Activated CD8-positive, alpha-beta T cell treated with anti-CD3 and anti-CD28 coated beads, Interleukin-2, amount 10 ng/mL, durations not matched to agents 7 days and 5 days (primary cell): ENCODE data around the gene PON1. TPM values are rescaled to one million over a fixed set of nuclear protein-coding genes. Genes with fewer than 3 reads are reported as not detected.

ENCODE experiments used
- ATAC-seq: fragments of 150-1000 bp; cut with Tn5 transposase; one replicate; pipeline ENCODE4 v1.10.0; 2021; ENCODE audit warnings: moderate library complexity
- CTCF ChIA-PET: fragments of 350-600 bp; sonication (Branson Sonifier 250); formaldehyde crosslinking; loops from one replicate; lab custom pipeline; 2021; ENCODE audit warnings: antibody characterized with exemption; lab: Charles Lee
- POLR2A ChIA-PET: fragments of 350-600 bp; sonication (Branson Sonifier 250); formaldehyde crosslinking; loops from one replicate; lab custom pipeline; 2021; ENCODE audit warnings: antibody characterized with exemption; lab: Charles Lee
- DNase-seq: peaks from one replicate; pipeline ENCODE4 v3.0.0-alpha.2; 2020
- H3K27ac Mint-ChIP-seq: one replicate; pipeline ENCODE4 v1.8.0; 2021; ENCODE audit warnings: mild to moderate bottlenecking, mixed read lengths
- H3K27me3 Mint-ChIP-seq: one replicate; pipeline ENCODE4 v1.8.0; 2021; ENCODE audit warnings: low read depth, mixed read lengths
- H3K36me3 Mint-ChIP-seq: one replicate; pipeline ENCODE4 v1.8.0; 2021; ENCODE audit warnings: low read depth, mixed read lengths
- H3K4me1 Mint-ChIP-seq: one replicate; pipeline ENCODE4 v1.8.0; 2021; ENCODE audit warnings: low read depth, mixed read lengths
- H3K4me3 Mint-ChIP-seq: one replicate; pipeline ENCODE4 v1.8.0; 2021; ENCODE audit warnings: mild to moderate bottlenecking, mixed read lengths
- H3K9me3 Mint-ChIP-seq: one replicate; pipeline ENCODE4 v1.8.0; 2022; ENCODE audit warnings: mixed read lengths; ENCODE audit not compliant: insufficient read depth
- total RNA-seq, 2 experiments: library from RNA; stranded (reverse); gene quantifications; one replicate each; pipeline ENCODE4 v1.2.3, GENCODE V29; 2021

PON1 gene
- total RNA-seq, 2 experiments from 2014 or later = not detected

- Mint-ChIP-seq H3K4me3 (no peak overlapping the region), H3K27ac (no peak overlapping the region), H3K27me3 (peaks cover 2% of the 10 kb centered on the region), H3K36me3 (no peaks in the 10 kb centered on the region), H3K4me1 (no peaks in the 10 kb centered on the region), H3K9me3 (no peaks in the 10 kb centered on the region)
- ATAC-seq = no peak
- DNase-seq = no peak
- CTCF ChIA-PET = no interaction called here
- POLR2A ChIA-PET = no interaction called here
Measured at GRCh38 chr7:95279417-95279816, 44.9 kb downstream of the PON1 start.

- Mint-ChIP-seq H3K36me3 (no peaks in the 10 kb centered on the region), H3K4me1 (no peaks in the 10 kb centered on the region), H3K27me3 (peaks cover 3% of the 10 kb centered on the region), H3K4me3 (no peak overlapping the region), H3K9me3 (no peaks in the 10 kb centered on the region), H3K27ac (no peak overlapping the region)
- CTCF ChIA-PET = no interaction called here
- DNase-seq (no peak), ATAC-seq (no peak)
- POLR2A ChIA-PET = no interaction called here
Measured at GRCh38 chr7:95276114-95276513, 48.2 kb downstream of the PON1 start.

GRCh38 chr7:95269640-95270039 lies 54.7 kb downstream of the PON1 start:
- H3K27ac Mint-ChIP-seq = no peak overlapping the region
- H3K9me3 Mint-ChIP-seq = no peaks in the 10 kb centered on the region
- ChIA-PET POLR2A (no interaction called here), CTCF (no interaction called here)
- peaks cover 3% of the 10 kb centered on the region for H3K27me3 Mint-ChIP-seq
- no peak overlapping the region for H3K4me3 Mint-ChIP-seq
- DNase-seq (no peak), ATAC-seq (no peak)
- H3K36me3 Mint-ChIP-seq = no peaks in the 10 kb centered on the region
- H3K4me1 Mint-ChIP-seq = no peaks in the 10 kb centered on the region

- ChIA-PET CTCF (no interaction called here), POLR2A (no interaction called here)
- ATAC-seq = no peak
- DNase-seq = no peak
- H3K9me3 Mint-ChIP-seq = no peaks in the 10 kb centered on the region
- no peaks in the 10 kb centered on the region for H3K36me3 Mint-ChIP-seq
- H3K27me3 Mint-ChIP-seq = peaks cover 4% of the 10 kb centered on the region
- H3K4me1 Mint-ChIP-seq = no peaks in the 10 kb centered on the region
- H3K4me3 Mint-ChIP-seq = no peak overlapping the region
- no peak overlapping the region for H3K27ac Mint-ChIP-seq
Measured at GRCh38 chr7:95267754-95268153, 56.6 kb downstream of the PON1 start.

- ChIA-PET POLR2A (no interaction called here), CTCF (interaction anchor here (1.2 kb wide), 1 partner anchor 19 kb away, joined by 3 read pairs; no protein-coding TSS in a partner anchor)
- H3K27ac Mint-ChIP-seq = no peak overlapping the region
- no peaks in the 10 kb centered on the region for H3K9me3 Mint-ChIP-seq
- H3K27me3 Mint-ChIP-seq = peaks cover 2% of the 10 kb centered on the region
- H3K36me3 Mint-ChIP-seq = no peaks in the 10 kb centered on the region
- H3K4me1 Mint-ChIP-seq = no peaks in the 10 kb centered on the region
- ATAC-seq (no peak), DNase-seq (no peak)
- H3K4me3 Mint-ChIP-seq = no peak overlapping the region
Measured at GRCh38 chr7:95265634-95266033, 58.7 kb downstream of the PON1 start.

GRCh38 chr7:95264363-95264891 lies 59.9 kb downstream of the PON1 start:
- no peaks in the 10 kb centered on the region for H3K4me1 Mint-ChIP-seq
- peaks cover 2% of the 10 kb centered on the region for H3K27me3 Mint-ChIP-seq
- no peak overlapping the region for H3K4me3 Mint-ChIP-seq
- ChIA-PET POLR2A (no interaction called here), CTCF (no interaction called here)
- no peaks in the 10 kb centered on the region for H3K36me3 Mint-ChIP-seq
- no peaks in the 10 kb centered on the region for H3K9me3 Mint-ChIP-seq
- no peak for ATAC-seq
- no peak for DNase-seq
- H3K27ac Mint-ChIP-seq = no peak overlapping the region

- Mint-ChIP-seq H3K4me3 (no peak overlapping the region), H3K27me3 (peaks cover 2% of the 10 kb centered on the region), H3K9me3 (no peaks in the 10 kb centered on the region), H3K4me1 (no peaks in the 10 kb centered on the region), H3K36me3 (no peaks in the 10 kb centered on the region), H3K27ac (no peak overlapping the region)
- ATAC-seq = no peak
- ChIA-PET POLR2A (no interaction called here), CTCF (no interaction called here)
- DNase-seq = no peak
Measured at GRCh38 chr7:95263785-95264362, 60.5 kb downstream of the PON1 start.

- Mint-ChIP-seq H3K4me3 (no peak overlapping the region), H3K27ac (no peak overlapping the region), H3K4me1 (no peaks in the 10 kb centered on the region), H3K27me3 (peaks cover 2% of the 10 kb centered on the region), H3K36me3 (no peaks in the 10 kb centered on the region), H3K9me3 (no peaks in the 10 kb centered on the region)
- ChIA-PET CTCF (no interaction called here), POLR2A (no interaction called here)
- DNase-seq = no peak
- no peak for ATAC-seq
Measured at GRCh38 chr7:95262875-95263274, 61.5 kb downstream of the PON1 start.

GRCh38 chr7:95261895-95262415 lies 62.4 kb downstream of the PON1 start:
- no peaks in the 10 kb centered on the region for H3K4me1 Mint-ChIP-seq
- H3K9me3 Mint-ChIP-seq = no peaks in the 10 kb centered on the region
- H3K27ac Mint-ChIP-seq = no peak overlapping the region
- peaks cover 2% of the 10 kb centered on the region for H3K27me3 Mint-ChIP-seq
- H3K36me3 Mint-ChIP-seq = no peaks in the 10 kb centered on the region
- H3K4me3 Mint-ChIP-seq = no peak overlapping the region
- DNase-seq (no peak), ATAC-seq (no peak)
- POLR2A ChIA-PET = no interaction called here
- CTCF ChIA-PET = no interaction called here

- no peaks in the 10 kb centered on the region for H3K4me1 Mint-ChIP-seq
- ChIA-PET CTCF (no interaction called here), POLR2A (no interaction called here)
- H3K9me3 Mint-ChIP-seq = no peaks in the 10 kb centered on the region
- no peaks in the 10 kb centered on the region for H3K36me3 Mint-ChIP-seq
- no peaks in the 10 kb centered on the region for H3K27me3 Mint-ChIP-seq
- no peak for DNase-seq
- ATAC-seq = no peak
- no peak overlapping the region for H3K27ac Mint-ChIP-seq
- H3K4me3 Mint-ChIP-seq = no peak overlapping the region
Measured at GRCh38 chr7:95255691-95256090, 68.6 kb downstream of the PON1 start.

- ATAC-seq (no peak), DNase-seq (no peak)
- no peaks in the 10 kb centered on the region for H3K27me3 Mint-ChIP-seq
- H3K36me3 Mint-ChIP-seq = no peaks in the 10 kb centered on the region
- CTCF ChIA-PET = interaction anchor here (1.0 kb wide), 1 partner anchor 436 kb away, joined by 3 read pairs; no protein-coding TSS in a partner anchor
- POLR2A ChIA-PET = no interaction called here
- no peaks in the 10 kb centered on the region for H3K9me3 Mint-ChIP-seq
- H3K27ac Mint-ChIP-seq = no peak overlapping the region
- H3K4me1 Mint-ChIP-seq = no peaks in the 10 kb centered on the region
- no peak overlapping the region for H3K4me3 Mint-ChIP-seq
Measured at GRCh38 chr7:95253986-95254385, 70.3 kb downstream of the PON1 start.

- DNase-seq = no peak
- Mint-ChIP-seq H3K4me1 (no peaks in the 10 kb centered on the region), H3K4me3 (no peak overlapping the region), H3K9me3 (no peaks in the 10 kb centered on the region), H3K27me3 (peaks cover 2% of the 10 kb centered on the region), H3K27ac (no peak overlapping the region), H3K36me3 (no peaks in the 10 kb centered on the region)
- ChIA-PET CTCF (interaction anchor here (0.8 to 1.6 kb wide), 2 partner anchors 13 to 224 kb away, joined by 3 to 4 read pairs; no protein-coding TSS in a partner anchor), POLR2A (no interaction called here)
- ATAC-seq = no peak
Measured at GRCh38 chr7:95251966-95252365, 72.4 kb downstream of the PON1 start.
